ENCODE data around the gene ZNF593. TPM values are rescaled to one million over a fixed set of nuclear protein-coding genes. Genes with fewer than 3 reads are reported as not detected.

Gene ZNF593
- total and polyA plus RNA-seq, 10 of the 15 experiments (the other 5 are each of a cell fraction or from before 2014, with no cell fraction given), result 7.7 to 156 (median 51.0) TPM

- TF ChIP-seq ZBTB40 (IDR thresholded peaks at IDR 0.05; ENCODE audit: borderline replicate concordance), result peak; percentile 65
- no peak for TF ChIP-seq STAT3 (IDR thresholded peaks at IDR 0.05; ENCODE audit: low read depth, low read length)
- TF ChIP-seq BMI1 (IDR thresholded peaks at IDR 0.05; ENCODE audit: borderline replicate concordance), result no peak
- peak; percentile 49 for TF ChIP-seq RELA (IDR thresholded peaks at IDR 0.05; ENCODE audit: borderline replicate concordance, partially characterized antibody)
- TF ChIP-seq ZNF207 (IDR thresholded peaks at IDR 0.05; ENCODE audit: borderline replicate concordance), result peak; percentile 63; the same call in 1 of the 2 replicates
- TF ChIP-seq TARDBP (IDR thresholded peaks at IDR 0.05; ENCODE audit: borderline replicate concordance), result peak; percentile 31; the same call in 1 of the 2 replicates
- 0 out of 2 replicates have a peak, but pooled peaks have one; percentile 66 for TF ChIP-seq POLR2AphosphoS2 (IDR thresholded peaks at IDR 0.05; ENCODE audit: low read depth, low read length)
- no peak for TF ChIP-seq PAX8 (IDR thresholded peaks at IDR 0.05)
- TF ChIP-seq POU2F2 (IDR thresholded peaks at IDR 0.05; ENCODE audit: borderline replicate concordance, low read depth, low read length), result 0 out of 3 replicates have a peak, but pooled peaks have one; percentile 31
- no peak for TF ChIP-seq RELB (IDR thresholded peaks at IDR 0.05; ENCODE audit: low read depth)
- TF ChIP-seq GATAD2B (conservative IDR thresholded peaks at IDR 0.05; ENCODE audit: low read depth), result peak; percentile 93; the same call in 1 of the 2 replicates
- no peak for TF ChIP-seq IRF5 (IDR thresholded peaks at IDR 0.05; ENCODE audit: borderline replicate concordance)
- peak; percentile 93 to 98 (median 95) for TF ChIP-seq CTCF (IDR thresholded peaks at IDR 0.05 in 2 of 3, conservative IDR thresholded peaks at IDR 0.05 in 1 of 3; ENCODE audit: control insufficient read depth in 2 of 3, extremely low read depth in 1 of 3, insufficient read depth in 1 of 3, low read depth in 3 of 3, low read length in 3 of 3)
- TF ChIP-seq SMC3 (IDR thresholded peaks at IDR 0.05; ENCODE audit: borderline replicate concordance, low read length), result peak; percentile 78
- peak; percentile 93 for TF ChIP-seq SMARCA5 (IDR thresholded peaks at IDR 0.05)
- peak; percentile 70 for TF ChIP-seq SP1 (IDR thresholded peaks at IDR 0.05; ENCODE audit: low read depth, low read length)
- TF ChIP-seq SUPT20H (IDR thresholded peaks at IDR 0.05; ENCODE audit: borderline replicate concordance, control insufficient read depth, low read depth, low read length), result no peak
- TF ChIP-seq RFX5 (IDR thresholded peaks at IDR 0.05; ENCODE audit: low read depth, low read length), result peak; percentile 82; the same call in 1 of the 2 replicates
- TF ChIP-seq BHLHE40 (IDR thresholded peaks at IDR 0.05; ENCODE audit: borderline replicate concordance in 1 of 2, low read depth in 2 of 2, low read length in 1 of 2), result peak; percentile 73 to 92
These were observed at the start of gene ZNF593 (continued) for GRCh38 chr1:26169669-26170471.
